ENCODE results near the gene GPHN.

GRCh38 chr14:67225523-67225922 is 717.6 kb downstream of the GPHN start:
- no peak for TF ChIP-seq RCOR1 (IDR thresholded peaks at IDR 0.05; ENCODE audit: low read length)
- TF ChIP-seq MAX (IDR thresholded peaks at IDR 0.05; ENCODE audit: low read depth): no peak
- TF ChIP-seq MXI1 (IDR thresholded peaks at IDR 0.05; ENCODE audit: low read depth, low read length): no peak
- TF ChIP-seq ELF1 (IDR thresholded peaks at IDR 0.05): no peak

All from SK-N-SH (cell line).